ENCODE measurements around the gene IPO5.
"Not testable (repeated sequence)": the region's sequence is repeated elsewhere in the genome, so short reads cannot be mapped to it uniquely, and the experiment has no call there.

The IPO5 gene

DNA sequence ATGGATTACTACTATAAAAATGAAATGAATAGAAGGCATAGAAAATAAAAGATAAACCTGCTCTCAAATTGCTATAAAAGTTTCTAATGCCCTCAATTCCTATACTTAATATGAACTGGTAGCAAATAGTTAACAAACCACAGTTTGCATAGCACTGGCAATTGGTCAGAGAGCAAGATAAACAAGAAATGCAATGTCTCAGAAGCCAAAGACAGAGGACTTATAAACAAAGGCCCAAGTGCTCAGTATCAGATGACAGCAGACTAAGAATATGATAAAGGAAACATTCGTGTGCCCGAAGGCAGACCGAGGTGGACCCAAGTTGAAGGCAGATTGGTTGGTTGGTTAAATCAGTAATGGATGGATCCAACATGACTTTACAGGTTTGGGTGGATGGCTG, 50.6 kb downstream of the IPO5 start:
- Histone ChIP-seq H3K9me2 (replicated peaks; ENCODE audit: insufficient read depth, low read length) (no peaks in the 10 kb centered on the region), H3K9ac (ENCODE audit: low read length) (no peak overlapping the region), H3F3A (ENCODE audit: insufficient read depth) (no peaks in the 10 kb centered on the region), H3K27me3 (ENCODE audit: low read length) (no peaks in the 10 kb centered on the region), H2AFZ (ENCODE audit: low read depth, low read length, severe bottlenecking) (no peak overlapping the region), H3K36me3 (ENCODE audit: low read length) (peaks cover 49% of the 10 kb centered on the region; the same call in 1 of the 2 replicates), H3K4me2 (ENCODE audit: low read depth, low read length, poor library complexity, severe bottlenecking) (no peak overlapping the region), H3K9me3 (ENCODE audit: insufficient read depth, low read length) (no peaks in the 10 kb centered on the region), H3K27ac (ENCODE audit: low read depth, low read length) (no peak overlapping the region), H4K20me1 (ENCODE audit: low read depth, low read length) (no peaks in the 10 kb centered on the region; the same call in 1 of the 2 replicates), H3K4me3 (ENCODE audit: insufficient read depth, low read length, poor library complexity, severe bottlenecking) (no peak overlapping the region), H3K79me2 (ENCODE audit: insufficient read depth, low read length) (no peaks in the 10 kb centered on the region)
- TF ChIP-seq EZH2phosphoT487 (conservative IDR thresholded peaks at IDR 0.05; ENCODE audit: low read length) = no peak
- TF ChIP-seq, protein P1, sequence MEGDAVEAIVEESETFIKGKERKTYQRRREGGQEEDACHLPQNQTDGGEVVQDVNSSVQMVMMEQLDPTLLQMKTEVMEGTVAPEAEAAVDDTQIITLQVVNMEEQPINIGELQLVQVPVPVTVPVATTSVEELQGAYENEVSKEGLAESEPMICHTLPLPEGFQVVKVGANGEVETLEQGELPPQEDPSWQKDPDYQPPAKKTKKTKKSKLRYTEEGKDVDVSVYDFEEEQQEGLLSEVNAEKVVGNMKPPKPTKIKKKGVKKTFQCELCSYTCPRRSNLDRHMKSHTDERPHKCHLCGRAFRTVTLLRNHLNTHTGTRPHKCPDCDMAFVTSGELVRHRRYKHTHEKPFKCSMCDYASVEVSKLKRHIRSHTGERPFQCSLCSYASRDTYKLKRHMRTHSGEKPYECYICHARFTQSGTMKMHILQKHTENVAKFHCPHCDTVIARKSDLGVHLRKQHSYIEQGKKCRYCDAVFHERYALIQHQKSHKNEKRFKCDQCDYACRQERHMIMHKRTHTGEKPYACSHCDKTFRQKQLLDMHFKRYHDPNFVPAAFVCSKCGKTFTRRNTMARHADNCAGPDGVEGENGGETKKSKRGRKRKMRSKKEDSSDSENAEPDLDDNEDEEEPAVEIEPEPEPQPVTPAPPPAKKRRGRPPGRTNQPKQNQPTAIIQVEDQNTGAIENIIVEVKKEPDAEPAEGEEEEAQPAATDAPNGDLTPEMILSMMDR (IDR thresholded peaks at IDR 0.05; ENCODE audit: insufficient read depth, low read length, poor library complexity, severe bottlenecking) = no peak

DNA sequence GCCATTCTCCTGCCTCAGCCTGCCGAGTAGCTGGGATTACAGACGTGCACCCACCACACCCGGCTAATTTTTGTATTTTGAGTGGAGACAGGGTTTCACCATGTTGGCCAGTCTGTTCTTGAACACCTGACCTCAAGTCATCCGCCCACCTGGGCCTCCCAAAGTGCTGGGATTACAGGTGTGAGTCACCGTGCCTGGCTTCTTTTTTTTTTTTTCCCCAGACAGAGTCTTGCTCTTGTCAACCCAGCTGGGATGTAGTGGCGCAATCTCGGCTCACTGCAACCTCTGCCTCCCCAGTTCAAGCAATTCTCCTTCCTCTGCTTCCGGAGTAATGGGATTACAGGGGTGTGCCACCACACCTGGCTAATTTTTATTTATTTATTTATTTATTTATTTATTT, 51.5 kb downstream of the IPO5 start:
- not testable (repeated sequence) for H3K9ac ChIP-seq (ENCODE audit: low read length); H3F3A ChIP-seq (ENCODE audit: insufficient read depth); H3K9me3 ChIP-seq (ENCODE audit: insufficient read depth, low read length); H3K79me2 ChIP-seq (ENCODE audit: insufficient read depth, low read length); H3K27ac ChIP-seq (ENCODE audit: low read depth, low read length); H4K20me1 ChIP-seq (ENCODE audit: low read depth, low read length); H3K4me3 ChIP-seq (ENCODE audit: insufficient read depth, low read length, poor library complexity, severe bottlenecking); H3K27me3 ChIP-seq (ENCODE audit: low read length); H3K9me2 ChIP-seq (replicated peaks; ENCODE audit: insufficient read depth, low read length); H2AFZ ChIP-seq (ENCODE audit: low read depth, low read length, severe bottlenecking); H3K4me2 ChIP-seq (ENCODE audit: low read depth, low read length, poor library complexity, severe bottlenecking)
- peaks cover 51% of the 10 kb centered on the region; the same call in 1 of the 2 replicates for H3K36me3 ChIP-seq (ENCODE audit: low read length)

DNA sequence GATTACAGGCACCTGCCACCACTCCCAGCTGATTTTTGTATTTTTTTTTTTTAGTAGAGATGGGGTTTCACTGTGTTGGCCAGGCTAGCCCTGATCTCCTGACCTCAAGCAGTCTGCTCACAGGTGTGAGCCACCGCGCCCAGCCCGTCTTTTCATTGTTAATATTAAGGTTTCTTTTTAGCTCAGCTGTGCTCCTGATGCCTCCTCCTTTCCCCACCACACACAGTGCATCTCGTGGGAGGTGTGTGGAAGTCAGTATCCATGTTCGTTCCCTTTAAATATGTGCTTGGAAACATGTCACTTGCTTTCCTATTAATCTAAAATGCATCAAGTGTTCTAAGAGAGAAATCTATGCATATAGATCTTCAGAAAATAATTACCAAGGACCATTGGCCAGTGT, 53.5 kb downstream of the IPO5 start:
- no peaks in the 10 kb centered on the region for H3K9me3 ChIP-seq (ENCODE audit: insufficient read depth, low read length)
- peaks cover 55% of the 10 kb centered on the region; the same call in 1 of the 2 replicates for H3K36me3 ChIP-seq (ENCODE audit: low read length)
- H3F3A ChIP-seq (ENCODE audit: insufficient read depth) = no peaks in the 10 kb centered on the region
- no peaks in the 10 kb centered on the region for H3K27me3 ChIP-seq (ENCODE audit: low read length)
- no peaks in the 10 kb centered on the region for H4K20me1 ChIP-seq (ENCODE audit: low read depth, low read length)
- H3K27ac ChIP-seq (ENCODE audit: low read depth, low read length) = no peak overlapping the region
- H3K9ac ChIP-seq (ENCODE audit: low read length) = no peak overlapping the region
- no peak overlapping the region for H2AFZ ChIP-seq (ENCODE audit: low read depth, low read length, severe bottlenecking)
- H3K9me2 ChIP-seq (replicated peaks; ENCODE audit: insufficient read depth, low read length) = no peaks in the 10 kb centered on the region
- no peak overlapping the region for H3K4me2 ChIP-seq (ENCODE audit: low read depth, low read length, poor library complexity, severe bottlenecking)
- TF ChIP-seq, protein P1 (IDR thresholded peaks at IDR 0.05; ENCODE audit: insufficient read depth, low read length, poor library complexity, severe bottlenecking) = no peak
- no peak for TF ChIP-seq EZH2phosphoT487 (conservative IDR thresholded peaks at IDR 0.05; ENCODE audit: low read length)
- H3K4me3 ChIP-seq (ENCODE audit: insufficient read depth, low read length, poor library complexity, severe bottlenecking) = no peak overlapping the region
- H3K79me2 ChIP-seq (ENCODE audit: insufficient read depth, low read length) = no peaks in the 10 kb centered on the region

DNA sequence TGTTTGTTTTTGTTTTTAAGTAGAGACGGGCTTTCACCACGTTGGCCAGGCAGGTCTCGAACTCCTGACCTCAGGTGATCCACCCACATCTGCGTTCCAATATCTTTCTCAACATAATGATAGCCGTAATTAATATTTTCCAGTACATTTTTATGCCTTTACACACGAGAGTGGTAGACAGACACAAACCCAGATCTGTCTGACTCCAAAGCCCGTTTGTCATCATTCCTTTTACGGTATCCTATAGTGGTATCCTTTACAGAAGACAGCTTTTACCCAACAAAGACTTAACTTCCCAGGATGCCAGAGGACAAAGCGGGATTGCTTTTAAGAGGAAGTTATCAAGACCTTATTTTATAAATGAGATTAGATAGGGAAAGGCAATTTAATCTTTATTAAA, 59.8 kb downstream of the IPO5 start:
- Histone ChIP-seq H3K9me3 (ENCODE audit: insufficient read depth, low read length) (no peaks in the 10 kb centered on the region), H3F3A (ENCODE audit: insufficient read depth) (no peaks in the 10 kb centered on the region), H3K9me2 (replicated peaks; ENCODE audit: insufficient read depth, low read length) (no peaks in the 10 kb centered on the region), H3K4me2 (ENCODE audit: low read depth, low read length, poor library complexity, severe bottlenecking) (no peak overlapping the region), H3K27ac (ENCODE audit: low read depth, low read length) (no peak overlapping the region), H3K36me3 (ENCODE audit: low read length) (peaks cover 54% of the 10 kb centered on the region), H4K20me1 (ENCODE audit: low read depth, low read length) (no peaks in the 10 kb centered on the region), H2AFZ (ENCODE audit: low read depth, low read length, severe bottlenecking) (no peak overlapping the region), H3K27me3 (ENCODE audit: low read length) (no peaks in the 10 kb centered on the region), H3K79me2 (ENCODE audit: insufficient read depth, low read length) (no peaks in the 10 kb centered on the region), H3K9ac (ENCODE audit: low read length) (no peak overlapping the region), H3K4me3 (ENCODE audit: insufficient read depth, low read length, poor library complexity, severe bottlenecking) (no peak overlapping the region)
- TF ChIP-seq EZH2phosphoT487 (conservative IDR thresholded peaks at IDR 0.05; ENCODE audit: low read length) = no peak
- TF ChIP-seq, protein P1 (IDR thresholded peaks at IDR 0.05; ENCODE audit: insufficient read depth, low read length, poor library complexity, severe bottlenecking) = no peak
